ENCODE results near the gene CD8B.
"Not testable (repeated sequence)": the region's sequence is repeated elsewhere in the genome, so short reads cannot be mapped to it uniquely, and the experiment has no call there.

Gene CD8B

DNA sequence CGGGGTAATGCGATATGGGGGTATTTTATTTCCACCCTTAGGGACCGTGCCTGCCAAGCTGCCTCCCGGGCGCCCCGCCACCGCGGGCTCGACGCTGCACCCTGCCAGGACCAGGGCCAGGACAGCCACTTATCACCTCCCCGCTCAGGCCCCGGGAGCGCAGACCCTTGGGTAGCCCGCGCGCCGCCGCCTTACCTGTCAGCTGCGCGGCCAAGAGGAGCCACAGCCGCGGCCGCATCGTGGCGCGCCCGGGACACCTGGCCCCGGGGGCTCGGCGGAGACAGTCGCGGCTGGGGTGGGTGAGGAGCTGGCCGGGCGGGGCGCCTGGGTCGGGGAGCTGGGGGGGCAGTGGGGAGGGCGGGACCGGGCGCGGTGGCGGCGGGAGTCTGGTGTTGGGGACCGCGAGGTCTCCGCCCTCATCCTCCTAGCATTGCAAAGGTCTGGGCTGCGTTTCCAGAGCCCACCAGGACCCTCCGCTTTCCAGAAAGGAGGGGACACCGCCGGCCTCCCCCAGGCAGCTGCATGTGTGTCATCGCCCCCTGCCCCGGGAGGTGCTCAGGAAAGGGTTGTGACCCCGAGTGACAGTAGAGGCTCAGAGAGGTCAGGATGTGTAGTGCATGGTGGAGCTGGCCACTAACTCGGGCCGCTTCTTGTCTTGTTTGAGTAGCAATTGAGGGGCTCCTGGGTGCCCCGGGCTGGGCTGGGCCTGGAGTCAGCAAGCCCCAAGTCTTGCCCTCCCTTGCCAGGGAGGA is at the start of gene CD8B:
TSS of gene CD8B (minus strand) at position 259 of the 752 bp plus-strand sequence. CDS start at position 238, 21 bp downstream.
- DNase-seq (ENCODE audit: low read depth in 2 of 2), result not testable (repeated sequence)

DNA sequence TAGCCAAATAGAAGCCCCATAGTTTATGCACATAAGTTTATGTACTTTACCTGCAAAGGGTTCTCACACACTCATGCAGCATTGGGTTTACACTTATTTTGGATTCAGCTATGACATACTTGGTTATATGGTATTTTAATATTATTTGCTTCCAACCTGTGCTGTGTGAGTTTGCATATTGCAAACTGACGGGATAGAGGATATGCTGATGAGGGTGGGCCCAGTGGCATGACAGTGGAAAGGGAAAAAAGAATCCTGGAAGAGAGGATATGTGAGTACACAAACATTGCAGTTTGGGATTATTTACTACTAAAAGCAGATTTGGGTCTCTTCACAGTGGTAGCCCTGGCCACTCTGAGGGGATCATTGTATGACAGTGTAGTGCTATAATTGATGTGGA is 44.2 kb upstream of the CD8B start:
- not testable (repeated sequence) for DNase-seq (ENCODE audit: low read depth in 2 of 2)

- DNase-seq (ENCODE audit: low read depth in 2 of 2), result not testable (repeated sequence)
Observed at GRCh38 chr2:86900687-86901086, 39.0 kb upstream of the CD8B start.

- DNase-seq (ENCODE audit: low read depth in 2 of 2), result not testable (repeated sequence)
Observed at GRCh38 chr2:86886026-86886425, 24.3 kb upstream of the CD8B start.

GRCh38 chr2:86882865-86883264 is 21.2 kb upstream of the CD8B start:
- DNase-seq (ENCODE audit: low read depth in 2 of 2), result not testable (repeated sequence)

DNA sequence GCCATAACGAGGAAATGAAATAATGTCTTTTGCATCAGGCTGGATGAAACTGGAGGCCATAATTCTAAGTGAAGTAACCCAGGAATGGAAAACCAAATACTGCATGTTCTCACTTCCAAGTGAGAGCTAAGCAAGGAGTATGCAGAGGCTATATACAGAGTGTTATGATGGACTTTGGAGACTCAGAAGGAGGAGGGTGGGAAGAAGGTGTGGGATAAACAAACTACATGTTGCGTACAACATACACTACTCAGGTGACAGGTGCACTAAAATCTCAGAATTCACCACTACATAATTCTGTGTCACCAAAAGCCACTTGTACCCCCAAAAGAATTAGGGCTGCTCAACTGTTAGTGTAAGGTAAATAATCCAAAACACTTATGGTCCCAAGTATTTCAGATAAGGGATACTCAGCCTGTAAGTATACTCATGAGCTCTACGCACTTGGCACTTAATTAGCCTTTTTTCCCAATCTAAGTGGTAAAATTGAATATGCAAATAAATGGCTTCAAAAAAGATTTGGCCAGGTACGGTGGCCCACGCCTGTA is 20.5 kb upstream of the CD8B start:
- not testable (repeated sequence) for DNase-seq (ENCODE audit: low read depth in 2 of 2)

DNA sequence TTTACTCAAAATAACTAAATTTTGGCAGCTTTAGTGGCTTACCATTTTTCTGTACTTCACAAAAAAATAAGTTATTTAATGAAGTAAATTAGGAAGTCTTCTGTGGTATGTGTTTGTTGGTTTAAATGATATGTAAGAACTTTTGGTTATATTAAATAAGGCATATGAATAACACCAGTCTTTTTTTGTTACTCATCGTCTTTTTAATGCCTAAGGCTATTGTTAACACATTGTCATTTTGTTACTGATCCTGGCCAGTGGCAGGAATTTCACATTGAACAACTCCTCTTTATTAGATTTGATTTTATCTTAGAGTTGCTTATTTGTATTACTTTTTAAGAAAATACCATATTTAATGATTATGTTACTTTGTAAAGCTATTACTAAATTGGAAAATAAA is 17.3 kb upstream of the CD8B start:
- DNase-seq (ENCODE audit: low read depth in 2 of 2), result not testable (repeated sequence)

- not testable (repeated sequence) for DNase-seq (ENCODE audit: low read depth in 2 of 2)
Observed at GRCh38 chr2:86870941-86871340, 9.3 kb upstream of the CD8B start.

- not testable (repeated sequence) for DNase-seq (ENCODE audit: low read depth in 2 of 2)
Observed at GRCh38 chr2:86868895-86869468, 7.3 kb upstream of the CD8B start.

DNA sequence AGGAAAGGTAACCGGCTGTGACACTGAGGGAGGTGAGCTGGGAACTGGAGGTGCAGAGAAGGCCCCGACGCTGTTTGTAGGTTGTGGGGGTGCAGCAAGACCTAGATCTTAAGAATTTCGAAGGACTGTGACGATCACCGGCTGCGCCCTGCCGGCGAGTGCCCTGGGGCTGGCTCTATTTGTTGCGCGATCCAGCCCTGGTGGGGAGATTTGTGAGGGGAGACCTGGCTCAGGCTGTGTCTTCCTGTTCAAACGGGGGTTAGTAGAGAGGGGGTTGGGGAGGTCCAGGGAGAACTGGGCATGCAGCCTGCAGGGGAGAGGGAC is 656 bp upstream of the CD8B start:
- not testable (repeated sequence) for DNase-seq (ENCODE audit: low read depth in 2 of 2)

GRCh38 chr2:86861175-86861574 is 511 bp downstream of the CD8B start:
- DNase-seq (ENCODE audit: low read depth in 2 of 2), result not testable (repeated sequence)

DNA sequence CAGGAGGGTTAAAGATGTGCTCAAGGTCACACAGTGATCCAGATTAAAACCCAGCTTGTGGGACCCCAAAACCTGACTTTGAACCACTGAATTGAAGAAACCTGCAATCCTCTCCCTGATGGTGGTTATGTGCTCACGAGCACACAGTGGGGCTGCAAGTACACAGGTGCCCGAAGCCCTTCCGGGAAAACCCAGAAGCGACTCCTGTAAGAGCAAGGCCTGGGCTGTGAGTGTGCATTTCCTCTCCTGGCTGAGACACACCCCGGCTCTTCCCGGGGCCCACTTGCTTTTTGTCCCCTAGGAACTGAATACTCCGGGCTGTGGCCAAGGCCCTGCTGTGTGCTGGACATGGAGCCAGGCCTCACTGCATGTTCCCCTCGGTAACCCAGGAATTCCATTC is 1.1 kb downstream of the CD8B start:
- DNase-seq (ENCODE audit: low read depth in 2 of 2), result not testable (repeated sequence)

GRCh38 chr2:86857688-86858087 is 4.0 kb downstream of the CD8B start:
- not testable (repeated sequence) for DNase-seq (ENCODE audit: low read depth in 2 of 2)

- not testable (repeated sequence) for DNase-seq (ENCODE audit: low read depth in 2 of 2)
Observed at GRCh38 chr2:86856498-86856897, 5.2 kb downstream of the CD8B start.

DNA sequence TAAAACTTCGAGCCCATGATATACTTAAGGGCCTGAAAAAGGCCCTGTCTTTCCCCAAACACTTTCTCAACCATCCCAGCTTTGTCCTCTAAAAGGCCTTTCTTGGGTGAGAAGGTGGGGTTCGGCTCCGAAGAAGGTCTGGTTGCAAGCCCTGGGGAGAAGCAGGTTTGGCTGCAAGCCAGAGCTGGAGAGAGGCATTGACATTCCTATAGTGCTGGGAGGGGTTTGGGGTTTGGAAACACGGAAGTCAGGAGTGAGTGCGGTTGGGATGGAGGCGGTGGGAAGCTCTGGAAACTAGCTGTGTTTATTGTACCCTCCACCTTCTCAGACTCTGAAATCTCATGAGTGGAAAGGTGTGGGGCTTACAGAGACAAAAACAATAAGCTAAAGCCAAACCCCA is 5.7 kb downstream of the CD8B start:
- not testable (repeated sequence) for DNase-seq (ENCODE audit: low read depth in 2 of 2)

- not testable (repeated sequence) for DNase-seq (ENCODE audit: low read depth in 2 of 2)
Observed at GRCh38 chr2:86851581-86851980, 10.1 kb downstream of the CD8B start.

DNA sequence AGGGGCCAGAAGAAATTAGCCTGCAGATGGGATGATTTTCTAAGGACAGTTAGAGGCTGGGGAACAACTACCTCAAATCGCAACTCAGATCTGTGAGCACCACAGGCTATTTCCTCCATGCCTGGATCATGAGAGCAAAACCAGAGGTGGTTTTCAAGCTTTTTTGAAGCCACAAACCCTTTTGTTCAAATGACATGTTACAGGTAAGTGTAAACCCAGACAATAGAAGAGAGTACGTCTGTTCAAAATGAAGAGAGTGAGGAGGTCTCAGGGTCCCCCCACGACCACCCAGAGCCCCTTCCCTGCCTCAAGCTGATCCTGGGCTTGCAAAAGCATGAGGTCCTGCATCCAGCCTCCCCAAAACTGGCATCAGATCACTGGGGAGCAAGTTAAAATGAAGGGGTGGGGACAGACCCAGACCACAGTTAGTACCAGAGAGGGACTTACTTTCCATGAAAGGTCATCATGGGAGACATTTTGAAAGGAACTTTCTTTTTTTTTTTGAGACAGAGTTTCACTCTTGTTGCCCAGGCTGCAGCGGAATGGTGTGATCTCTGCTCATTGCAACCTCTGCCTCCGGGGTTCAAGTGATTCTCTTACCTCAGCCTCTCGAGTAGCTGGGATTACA is 19.0 kb downstream of the CD8B start:
- DNase-seq (ENCODE audit: low read depth in 2 of 2), result not testable (repeated sequence)

DNA sequence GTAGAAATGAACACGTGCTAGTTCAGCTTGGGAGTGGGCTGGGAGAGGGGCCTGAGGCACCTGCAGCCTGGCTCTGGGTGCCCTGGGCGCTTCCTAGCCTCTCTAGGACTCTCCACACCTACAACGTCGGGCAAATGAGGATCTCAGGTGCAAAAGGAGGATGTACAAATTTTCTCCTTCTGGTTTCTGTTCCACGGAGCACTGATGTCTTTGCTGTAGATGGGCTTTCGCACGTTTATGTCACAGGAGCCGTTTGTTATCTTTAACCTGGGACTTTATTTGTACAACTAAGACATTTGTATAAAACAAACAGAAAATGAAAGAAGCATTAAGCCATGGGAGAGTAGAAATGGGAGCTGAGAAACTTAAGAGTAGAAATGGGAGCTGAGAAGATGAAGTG is 20.4 kb downstream of the CD8B start:
- DNase-seq (ENCODE audit: low read depth in 2 of 2), result not testable (repeated sequence)

DNA sequence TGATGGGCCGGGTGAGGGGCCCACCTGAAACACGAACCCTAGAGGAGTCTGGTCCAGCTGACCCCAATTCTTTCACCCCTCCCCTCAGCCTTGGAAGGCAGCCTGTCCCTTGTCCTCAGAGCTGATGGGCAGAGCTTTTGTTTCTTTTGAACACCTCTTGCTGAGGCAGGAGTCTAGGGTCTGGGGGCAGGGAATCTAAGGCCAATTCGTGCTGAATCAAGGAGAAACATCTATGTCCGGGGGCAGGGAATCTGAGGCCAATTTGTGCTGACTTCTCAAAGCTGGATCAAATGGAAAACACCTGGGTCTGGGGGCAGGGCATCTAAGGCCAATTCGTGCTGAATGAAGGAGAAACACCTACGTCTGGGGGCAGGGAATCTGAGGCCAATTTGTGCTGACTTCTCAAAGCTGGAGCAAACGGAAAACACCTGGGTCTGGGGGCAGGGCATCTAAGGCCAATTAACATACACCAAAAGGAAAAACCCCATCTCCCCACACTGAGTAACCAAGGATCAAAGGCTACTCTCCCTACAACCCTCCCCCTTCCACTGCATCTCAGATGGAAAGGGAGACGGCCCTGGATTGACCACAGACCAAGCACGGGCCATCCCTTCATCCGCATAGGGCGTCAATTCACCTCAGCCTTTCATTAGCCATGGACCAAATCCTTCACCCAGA is 21.7 kb downstream of the CD8B start:
- DNase-seq (ENCODE audit: low read depth in 2 of 2), result not testable (repeated sequence)

GRCh38 chr2:86839455-86839854 is 22.2 kb downstream of the CD8B start:
- DNase-seq (ENCODE audit: low read depth in 2 of 2), result not testable (repeated sequence)

GRCh38 chr2:86837714-86838113 is 24.0 kb downstream of the CD8B start:
- DNase-seq (ENCODE audit: low read depth in 2 of 2), result not testable (repeated sequence)

Data from stimulated activated CD8-positive, alpha-beta memory T cell treated with anti-CD3 and anti-CD28 coated beads, Interleukin-7, amount 100 ng/mL, for 1 hour (primary cell).